ENCODE results near the gene MAGOH. TPM values are rescaled to one million over a fixed set of nuclear protein-coding genes. Genes with fewer than 3 reads are reported as not detected.
A peak's percentile ranks its signal among the peaks of the same experiment; 100 is the strongest.

MAGOH gene
- total and polyA plus RNA-seq, 2 of the 13 experiments (the other 11 are each of a cell fraction or from before 2014, with no cell fraction given) = 24.1 to 87.0 TPM

- no peak for TF ChIP-seq RORA (CRISPR knock-in tag; IDR thresholded peaks at IDR 0.05)
- TF ChIP-seq POLR2AphosphoS2 (IDR thresholded peaks at IDR 0.05; ENCODE audit: low read depth, low read length) = no peak
- peak; percentile 57; the same call in 1 of the 2 replicates for TF ChIP-seq CERS6 (CRISPR knock-in tag; IDR thresholded peaks at IDR 0.05)
- peak; percentile 78 for TF ChIP-seq IRF9 (CRISPR knock-in tag; IDR thresholded peaks at IDR 0.05; ENCODE audit: borderline replicate concordance)
- TF ChIP-seq ZBTB43 (CRISPR knock-in tag; conservative IDR thresholded peaks at IDR 0.05) = no peak; the same call in 1 of the 2 replicates
- TF ChIP-seq GFI1 (CRISPR knock-in tag; IDR thresholded peaks at IDR 0.05; ENCODE audit: borderline replicate concordance) = peak; percentile 77; the same call in 1 of the 2 replicates
- no peak for TF ChIP-seq ZNF207 (IDR thresholded peaks at IDR 0.05; ENCODE audit: borderline replicate concordance)
- no peak for TF ChIP-seq DBP (CRISPR knock-in tag; IDR thresholded peaks at IDR 0.05; ENCODE audit: not compliant biosample characterization)
- TF ChIP-seq ATF4 (CRISPR knock-in tag; IDR thresholded peaks at IDR 0.05) = peak in 1 of 2 experiments; percentile 88; a peak in 2 of 4 replicates
- no peak for TF ChIP-seq ZFP36L2 (CRISPR knock-in tag; IDR thresholded peaks at IDR 0.05)
- peak; percentile 97 for TF ChIP-seq PATZ1 (CRISPR knock-in tag; IDR thresholded peaks at IDR 0.05)
- TF ChIP-seq IRF2 (CRISPR knock-in tag; IDR thresholded peaks at IDR 0.05) = peak; percentile 85
- TF ChIP-seq SNAPC4 (CRISPR knock-in tag; IDR thresholded peaks at IDR 0.05) = no peak
- TF ChIP-seq HNRNPK (IDR thresholded peaks at IDR 0.05; ENCODE audit: low read depth, low read length, poor library complexity, severe bottlenecking) = peak; percentile 93
- peak; percentile 81 for TF ChIP-seq ZNF678 (CRISPR knock-in tag; IDR thresholded peaks at IDR 0.05)
Measured at GRCh38 chr1:53220171-53220961, 18.0 kb downstream of the MAGOH start, which contains the start of gene CZIB (continued).

All from HepG2 (cell line).